Measurements from ENCODE around the gene RNF166. TPM values are rescaled to one million over a fixed set of nuclear protein-coding genes. Genes with fewer than 3 reads are reported as not detected.

RNF166 gene
- total and polyA plus RNA-seq, 2 donors (not counting 3 experiments of a cell fraction or from before 2014, with no cell fraction given): 27.6 to 38.8 TPM

DNA sequence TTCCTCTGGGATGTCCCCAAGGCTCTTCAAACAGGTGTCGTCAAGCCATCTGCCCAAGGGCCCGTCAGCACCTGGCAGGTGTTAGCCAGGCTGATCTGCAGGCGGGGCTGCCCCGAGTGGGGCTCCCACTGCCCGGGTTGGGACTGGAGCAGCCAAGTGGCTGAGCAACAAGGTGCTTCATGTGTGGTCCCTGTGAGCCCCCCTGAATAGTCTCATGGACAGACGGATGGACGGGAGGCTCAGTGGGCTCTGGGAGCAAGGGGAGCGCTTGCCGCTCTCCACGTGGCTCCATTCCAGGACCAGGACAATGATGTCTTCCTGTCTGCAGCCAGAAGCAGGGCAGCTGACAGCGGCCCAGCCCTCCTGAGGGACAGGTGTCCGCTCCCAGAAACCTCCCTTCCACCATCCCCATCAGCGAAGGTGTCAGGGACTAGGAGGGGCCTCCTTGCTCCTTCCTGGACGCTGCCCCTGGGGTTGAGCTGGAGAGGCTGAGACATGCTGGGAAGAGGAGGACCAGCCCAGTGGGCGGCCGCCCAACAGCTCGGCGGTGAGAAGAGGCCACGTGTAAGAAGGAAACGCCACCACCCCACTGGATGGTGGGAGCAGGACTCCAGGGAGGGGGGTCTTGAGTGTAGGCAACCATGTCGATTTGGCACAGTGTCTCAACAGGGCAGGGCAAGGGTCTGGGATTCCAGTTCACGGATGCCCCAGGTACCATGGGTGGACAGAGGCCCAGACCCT, 29.5 kb downstream of the RNF166 start:
- Histone ChIP-seq H2AFZ (ENCODE audit: low read depth, low read length) (no peak overlapping the region), H3K4me3 (replicated peaks in 1 of 3; ENCODE audit: insufficient read depth in 1 of 3, low read depth in 1 of 3, low read length in 3 of 3) (no peak overlapping the region), H3K36me3 (ENCODE audit: control insufficient read depth in 2 of 2, extremely low read depth in 1 of 2, insufficient read depth in 2 of 2, low read length in 2 of 2) (peaks cover 0 to 2% of the 10 kb centered on the region in 2 experiments), H3K4me1 (ENCODE audit: control insufficient read depth, extremely low read depth, insufficient read depth, low read length) (peaks cover 1% of the 10 kb centered on the region), H3K27me3 (ENCODE audit: control insufficient read depth in 2 of 2, insufficient read depth in 2 of 2, low read length in 2 of 2) (no peaks in the 10 kb centered on the region), H3K9me1 (replicated peaks; ENCODE audit: control insufficient read depth, extremely low read depth, insufficient read depth, low read length) (no peaks in the 10 kb centered on the region), H3K9me3 (replicated peaks; ENCODE audit: control insufficient read depth, insufficient read depth, low read length) (no peaks in the 10 kb centered on the region), H3K79me2 (ENCODE audit: control insufficient read depth, insufficient read depth, low read length) (no peaks in the 10 kb centered on the region), H4K20me1 (replicated peaks; ENCODE audit: control insufficient read depth, extremely low read depth, insufficient read depth, low read length) (no peaks in the 10 kb centered on the region), H3K9ac (replicated peaks; ENCODE audit: extremely low read depth, insufficient read depth, low read length) (no peak overlapping the region), H3K4me2 (ENCODE audit: insufficient read depth, low read length) (no peak overlapping the region), H3K27ac (ENCODE audit: insufficient read depth, low read depth, low read length) (no peak overlapping the region)
- dilution Hi-C loops (cut with MboI; ENCODE audit: extremely low pct_ligation_motif_present, low sequenced_read_pairs) (no loop called here), intact Hi-C loops (cut with micrococcal nuclease) (no loop called here)
- DNase-seq (ENCODE audit: low read depth, low spot score) (no peak), FAIRE-seq (no peak)
- ChIA-PET POLR2A (no interaction called here), CTCF (interaction anchor here (1.7 kb wide), 1 partner anchor 12 kb away, joined by 5 read pairs; no protein-coding TSS in a partner anchor)
- no TSS peak for BruUV-seq (replicated peaks)
- TF ChIP-seq POLR2AphosphoS5 (IDR thresholded peaks at IDR 0.05; ENCODE audit: insufficient read depth, low read depth, low read length) (no peak), JUN (IDR thresholded peaks at IDR 0.05; ENCODE audit: borderline replicate concordance, insufficient read depth, insufficient read length, low read depth) (no peak), MYC (IDR thresholded peaks at IDR 0.05; ENCODE audit: low read depth, low read length) (no peak), POLR2A (IDR thresholded peaks at IDR 0.05; ENCODE audit: low read depth, low read length) (no peak), EZH2 (IDR thresholded peaks at IDR 0.05; ENCODE audit: borderline replicate concordance, low read depth, low read length, severe bottlenecking) (no peak), GATA2 (IDR thresholded peaks at IDR 0.05; ENCODE audit: insufficient read depth, insufficient read length, low read depth, low read length) (no peak), FOS (IDR thresholded peaks at IDR 0.05; ENCODE audit: borderline replicate concordance, insufficient read depth, low read length) (no peak)
- TF ChIP-seq, protein P1, sequence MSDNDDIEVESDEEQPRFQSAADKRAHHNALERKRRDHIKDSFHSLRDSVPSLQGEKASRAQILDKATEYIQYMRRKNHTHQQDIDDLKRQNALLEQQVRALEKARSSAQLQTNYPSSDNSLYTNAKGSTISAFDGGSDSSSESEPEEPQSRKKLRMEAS (IDR thresholded peaks at IDR 0.05; ENCODE audit: insufficient read depth, insufficient read length): no peak
- TF ChIP-seq, protein P2, sequence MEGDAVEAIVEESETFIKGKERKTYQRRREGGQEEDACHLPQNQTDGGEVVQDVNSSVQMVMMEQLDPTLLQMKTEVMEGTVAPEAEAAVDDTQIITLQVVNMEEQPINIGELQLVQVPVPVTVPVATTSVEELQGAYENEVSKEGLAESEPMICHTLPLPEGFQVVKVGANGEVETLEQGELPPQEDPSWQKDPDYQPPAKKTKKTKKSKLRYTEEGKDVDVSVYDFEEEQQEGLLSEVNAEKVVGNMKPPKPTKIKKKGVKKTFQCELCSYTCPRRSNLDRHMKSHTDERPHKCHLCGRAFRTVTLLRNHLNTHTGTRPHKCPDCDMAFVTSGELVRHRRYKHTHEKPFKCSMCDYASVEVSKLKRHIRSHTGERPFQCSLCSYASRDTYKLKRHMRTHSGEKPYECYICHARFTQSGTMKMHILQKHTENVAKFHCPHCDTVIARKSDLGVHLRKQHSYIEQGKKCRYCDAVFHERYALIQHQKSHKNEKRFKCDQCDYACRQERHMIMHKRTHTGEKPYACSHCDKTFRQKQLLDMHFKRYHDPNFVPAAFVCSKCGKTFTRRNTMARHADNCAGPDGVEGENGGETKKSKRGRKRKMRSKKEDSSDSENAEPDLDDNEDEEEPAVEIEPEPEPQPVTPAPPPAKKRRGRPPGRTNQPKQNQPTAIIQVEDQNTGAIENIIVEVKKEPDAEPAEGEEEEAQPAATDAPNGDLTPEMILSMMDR (IDR thresholded peaks at IDR 0.05; ENCODE audit: extremely low read depth in 1 of 2, insufficient read depth in 1 of 2, low read depth in 1 of 2, low read length in 2 of 2): no peak

Data from endothelial cell of umbilical vein (primary cell).